NB4 (cell line): ENCODE measurements around the gene EVI2A.

Source experiments
- MYC ChIP-seq: IDR thresholded peaks from 2 replicates; pipeline ENCODE4 v1.6.1; 2011; ENCODE audit warnings: low read depth, low read length
- POLR2A ChIP-seq: IDR thresholded peaks from 2 replicates; pipeline ENCODE4 v1.6.1; 2011; ENCODE audit warnings: mild to moderate bottlenecking; ENCODE audit not compliant: insufficient read length; ENCODE audit errors: extremely low read depth
- TF ChIP-seq, protein P1 (sequence below): IDR thresholded peaks from one replicate; pipeline ENCODE4 v1.5.1; 2012; ENCODE audit warnings: low read depth, low read length
- TF ChIP-seq, protein P2 (sequence below): IDR thresholded peaks from 2 replicates; pipeline ENCODE4 v1.6.1; 2011; ENCODE audit warnings: low read depth, low read length

DNA sequence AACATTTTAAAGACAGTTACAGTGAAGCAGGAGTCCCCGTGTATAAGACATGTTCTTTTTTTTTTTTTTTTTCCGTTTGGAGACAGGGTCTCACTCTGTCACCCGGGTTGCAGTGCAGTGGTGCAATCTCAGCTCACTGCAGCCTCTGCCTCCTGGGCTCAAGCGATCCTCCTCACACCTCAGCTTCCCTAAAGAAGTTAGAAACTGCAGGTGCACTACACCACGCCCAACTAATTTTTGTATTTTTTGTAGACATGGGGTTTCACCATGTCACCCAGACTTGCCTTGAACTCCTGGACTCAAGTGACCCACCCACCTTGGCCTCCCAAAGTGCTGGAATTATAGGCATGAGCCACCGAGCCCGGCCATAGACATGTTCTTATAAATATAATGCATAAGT, 10.5 kb downstream of the EVI2A start:
- TF ChIP-seq, protein P1, sequence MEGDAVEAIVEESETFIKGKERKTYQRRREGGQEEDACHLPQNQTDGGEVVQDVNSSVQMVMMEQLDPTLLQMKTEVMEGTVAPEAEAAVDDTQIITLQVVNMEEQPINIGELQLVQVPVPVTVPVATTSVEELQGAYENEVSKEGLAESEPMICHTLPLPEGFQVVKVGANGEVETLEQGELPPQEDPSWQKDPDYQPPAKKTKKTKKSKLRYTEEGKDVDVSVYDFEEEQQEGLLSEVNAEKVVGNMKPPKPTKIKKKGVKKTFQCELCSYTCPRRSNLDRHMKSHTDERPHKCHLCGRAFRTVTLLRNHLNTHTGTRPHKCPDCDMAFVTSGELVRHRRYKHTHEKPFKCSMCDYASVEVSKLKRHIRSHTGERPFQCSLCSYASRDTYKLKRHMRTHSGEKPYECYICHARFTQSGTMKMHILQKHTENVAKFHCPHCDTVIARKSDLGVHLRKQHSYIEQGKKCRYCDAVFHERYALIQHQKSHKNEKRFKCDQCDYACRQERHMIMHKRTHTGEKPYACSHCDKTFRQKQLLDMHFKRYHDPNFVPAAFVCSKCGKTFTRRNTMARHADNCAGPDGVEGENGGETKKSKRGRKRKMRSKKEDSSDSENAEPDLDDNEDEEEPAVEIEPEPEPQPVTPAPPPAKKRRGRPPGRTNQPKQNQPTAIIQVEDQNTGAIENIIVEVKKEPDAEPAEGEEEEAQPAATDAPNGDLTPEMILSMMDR = no peak
- TF ChIP-seq POLR2A = no peak
- TF ChIP-seq, protein P2, sequence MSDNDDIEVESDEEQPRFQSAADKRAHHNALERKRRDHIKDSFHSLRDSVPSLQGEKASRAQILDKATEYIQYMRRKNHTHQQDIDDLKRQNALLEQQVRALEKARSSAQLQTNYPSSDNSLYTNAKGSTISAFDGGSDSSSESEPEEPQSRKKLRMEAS = no peak
- no peak for TF ChIP-seq MYC
